Esophagus muscularis mucosa (tissue), 3 donors: ENCODE results near the gene CPT1C.

Source experiments
- POLR2A ChIP-seq: fragments of 450-650 bp; IDR thresholded peaks from one replicate; pipeline ENCODE4 v1.6.1; 2017; ENCODE audit warnings: antibody characterized with exemption, moderate library complexity, mild to moderate bottlenecking, low read depth
- POLR2AphosphoS5 ChIP-seq, 2 donors: sonication (generic); formaldehyde crosslinking; IDR thresholded peaks; one replicate each; pipeline ENCODE4 v1.6.1; 2017; ENCODE audit warnings: antibody characterized with exemption in 2 of 2
- TF ChIP-seq, protein P1 (sequence below), 3 experiments: fragments of 200-600 bp in 2 of 3; fragments of 450-650 bp in 1 of 3; sonication (generic) in 2 of 3; IDR thresholded peaks; one replicate each; pipeline ENCODE4 v1.5.1; 2017 to 2019; ENCODE audit warnings: antibody characterized with exemption in 3 of 3, mild to moderate bottlenecking in 2 of 3, moderate library complexity in 1 of 3

DNA sequence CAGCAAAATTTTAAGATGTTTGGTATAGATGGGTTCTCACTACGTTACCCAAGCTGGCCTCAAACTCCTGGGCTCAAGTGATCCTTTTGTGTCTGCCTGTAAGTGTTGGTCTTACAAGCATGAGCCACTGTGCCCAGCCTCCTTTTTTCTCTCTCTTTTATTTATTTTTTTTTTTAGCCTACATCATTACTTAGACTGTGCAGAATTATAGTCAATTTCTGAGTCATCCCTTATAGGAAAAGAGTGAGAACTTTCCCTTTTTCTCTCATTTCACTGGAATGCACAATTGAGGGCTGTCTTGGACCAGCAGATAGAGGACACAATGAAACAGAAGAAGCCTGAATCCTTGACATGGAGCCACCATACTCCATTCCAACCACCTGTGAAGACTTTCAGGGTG lies 58.9 kb downstream of the CPT1C start:
- TF ChIP-seq POLR2A = no peak
- TF ChIP-seq, protein P1, sequence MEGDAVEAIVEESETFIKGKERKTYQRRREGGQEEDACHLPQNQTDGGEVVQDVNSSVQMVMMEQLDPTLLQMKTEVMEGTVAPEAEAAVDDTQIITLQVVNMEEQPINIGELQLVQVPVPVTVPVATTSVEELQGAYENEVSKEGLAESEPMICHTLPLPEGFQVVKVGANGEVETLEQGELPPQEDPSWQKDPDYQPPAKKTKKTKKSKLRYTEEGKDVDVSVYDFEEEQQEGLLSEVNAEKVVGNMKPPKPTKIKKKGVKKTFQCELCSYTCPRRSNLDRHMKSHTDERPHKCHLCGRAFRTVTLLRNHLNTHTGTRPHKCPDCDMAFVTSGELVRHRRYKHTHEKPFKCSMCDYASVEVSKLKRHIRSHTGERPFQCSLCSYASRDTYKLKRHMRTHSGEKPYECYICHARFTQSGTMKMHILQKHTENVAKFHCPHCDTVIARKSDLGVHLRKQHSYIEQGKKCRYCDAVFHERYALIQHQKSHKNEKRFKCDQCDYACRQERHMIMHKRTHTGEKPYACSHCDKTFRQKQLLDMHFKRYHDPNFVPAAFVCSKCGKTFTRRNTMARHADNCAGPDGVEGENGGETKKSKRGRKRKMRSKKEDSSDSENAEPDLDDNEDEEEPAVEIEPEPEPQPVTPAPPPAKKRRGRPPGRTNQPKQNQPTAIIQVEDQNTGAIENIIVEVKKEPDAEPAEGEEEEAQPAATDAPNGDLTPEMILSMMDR (IDR thresholded peaks at IDR 0.05) = no peak
- TF ChIP-seq POLR2AphosphoS5 (IDR thresholded peaks at IDR 0.05) = no peak
